ENCODE results near the gene SEMA3D.

SEMA3D gene

DNA sequence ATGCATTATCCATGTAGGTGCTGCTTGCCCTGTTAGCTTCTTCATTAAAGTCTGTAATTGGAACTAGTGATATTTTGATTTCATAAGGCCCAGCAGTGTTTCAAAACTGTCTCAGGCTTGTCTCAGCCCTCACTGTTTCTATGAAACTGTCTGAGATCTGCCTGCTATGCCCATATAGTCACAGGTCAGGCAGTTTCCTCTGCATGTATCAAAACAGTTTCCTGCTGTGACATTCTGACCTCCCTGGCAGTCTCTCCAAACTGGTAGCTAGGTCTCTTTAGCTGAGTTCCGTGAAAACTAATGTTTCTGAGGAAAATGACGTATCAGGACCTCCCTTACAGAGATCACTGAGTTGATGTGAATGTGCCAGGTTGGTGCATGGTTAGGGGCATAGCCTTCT is 18.9 kb upstream of the SEMA3D start:
- Histone ChIP-seq H3K9ac (no peak overlapping the region), H3K27me3 (ENCODE audit: control insufficient read depth, insufficient read depth, low read length) (no peaks in the 10 kb centered on the region), H3K79me2 (no peaks in the 10 kb centered on the region), H3K9me3 (ENCODE audit: control insufficient read depth, low read length) (no peaks in the 10 kb centered on the region), H2AFZ (no peak overlapping the region), H3K4me3 (ENCODE audit: low read depth, low read length) (no peak overlapping the region), H3K4me1 (no peaks in the 10 kb centered on the region), H3K36me3 (ENCODE audit: control insufficient read depth, insufficient read depth, low read length) (no peaks in the 10 kb centered on the region), H3K27ac (no peak overlapping the region), H3K4me2 (ENCODE audit: low read length) (no peak overlapping the region)
- TF ChIP-seq, protein P1, sequence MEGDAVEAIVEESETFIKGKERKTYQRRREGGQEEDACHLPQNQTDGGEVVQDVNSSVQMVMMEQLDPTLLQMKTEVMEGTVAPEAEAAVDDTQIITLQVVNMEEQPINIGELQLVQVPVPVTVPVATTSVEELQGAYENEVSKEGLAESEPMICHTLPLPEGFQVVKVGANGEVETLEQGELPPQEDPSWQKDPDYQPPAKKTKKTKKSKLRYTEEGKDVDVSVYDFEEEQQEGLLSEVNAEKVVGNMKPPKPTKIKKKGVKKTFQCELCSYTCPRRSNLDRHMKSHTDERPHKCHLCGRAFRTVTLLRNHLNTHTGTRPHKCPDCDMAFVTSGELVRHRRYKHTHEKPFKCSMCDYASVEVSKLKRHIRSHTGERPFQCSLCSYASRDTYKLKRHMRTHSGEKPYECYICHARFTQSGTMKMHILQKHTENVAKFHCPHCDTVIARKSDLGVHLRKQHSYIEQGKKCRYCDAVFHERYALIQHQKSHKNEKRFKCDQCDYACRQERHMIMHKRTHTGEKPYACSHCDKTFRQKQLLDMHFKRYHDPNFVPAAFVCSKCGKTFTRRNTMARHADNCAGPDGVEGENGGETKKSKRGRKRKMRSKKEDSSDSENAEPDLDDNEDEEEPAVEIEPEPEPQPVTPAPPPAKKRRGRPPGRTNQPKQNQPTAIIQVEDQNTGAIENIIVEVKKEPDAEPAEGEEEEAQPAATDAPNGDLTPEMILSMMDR (IDR thresholded peaks at IDR 0.05) = no peak

DNA sequence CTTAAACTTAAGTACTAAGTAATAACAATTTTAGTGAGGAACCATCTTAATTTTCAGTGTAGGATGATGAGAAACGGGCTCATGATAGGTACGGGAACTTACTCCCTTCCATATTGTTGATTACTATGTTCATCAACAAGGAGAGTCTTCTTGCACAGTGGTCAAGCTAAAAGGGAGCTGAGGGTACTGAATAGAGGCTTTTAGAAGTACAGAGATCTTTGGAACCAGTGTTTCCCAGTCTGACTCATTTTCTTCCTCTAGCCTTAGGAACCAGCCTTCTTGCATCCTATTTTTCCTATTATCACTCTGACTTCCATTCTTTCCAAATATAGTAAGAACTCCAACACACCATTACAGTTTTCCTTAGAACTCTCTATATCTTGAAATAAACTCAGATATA is 17.6 kb upstream of the SEMA3D start:
- Histone ChIP-seq H3K4me3 (ENCODE audit: low read depth, low read length) (no peak overlapping the region), H3K36me3 (ENCODE audit: control insufficient read depth, insufficient read depth, low read length) (no peaks in the 10 kb centered on the region), H3K27ac (no peak overlapping the region), H3K27me3 (ENCODE audit: control insufficient read depth, insufficient read depth, low read length) (no peaks in the 10 kb centered on the region), H3K4me2 (ENCODE audit: low read length) (no peak overlapping the region), H3K79me2 (no peaks in the 10 kb centered on the region), H3K9ac (no peak overlapping the region), H3K4me1 (no peaks in the 10 kb centered on the region), H3K9me3 (ENCODE audit: control insufficient read depth, low read length) (no peaks in the 10 kb centered on the region), H2AFZ (no peak overlapping the region)
- TF ChIP-seq, protein P1 (IDR thresholded peaks at IDR 0.05) = no peak

DNA sequence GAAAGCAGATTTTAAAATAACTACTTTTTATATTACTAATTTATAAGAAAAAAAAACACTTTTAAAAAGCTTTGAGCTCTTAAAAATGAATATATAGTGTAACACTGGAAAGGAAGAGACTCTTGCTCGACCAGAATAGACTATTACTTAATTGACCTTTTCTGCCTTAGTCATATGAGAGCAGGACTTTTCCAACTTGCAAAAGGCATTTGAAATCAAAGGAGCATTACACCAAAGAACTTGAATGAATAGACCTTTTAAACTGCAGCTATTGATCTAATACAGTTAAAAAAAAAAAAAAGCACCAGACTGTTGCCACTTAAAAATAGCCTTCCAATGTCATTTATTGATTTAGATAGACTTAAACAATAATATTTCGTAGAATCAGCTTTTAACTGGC is 17.2 kb upstream of the SEMA3D start:
- TF ChIP-seq, protein P1 (IDR thresholded peaks at IDR 0.05) = no peak
- Histone ChIP-seq H3K4me3 (ENCODE audit: low read depth, low read length) (no peak overlapping the region), H3K9ac (no peak overlapping the region), H3K36me3 (ENCODE audit: control insufficient read depth, insufficient read depth, low read length) (no peaks in the 10 kb centered on the region), H3K9me3 (ENCODE audit: control insufficient read depth, low read length) (no peaks in the 10 kb centered on the region), H3K4me2 (ENCODE audit: low read length) (no peak overlapping the region), H3K27me3 (ENCODE audit: control insufficient read depth, insufficient read depth, low read length) (no peaks in the 10 kb centered on the region), H2AFZ (no peak overlapping the region), H3K4me1 (no peaks in the 10 kb centered on the region), H3K79me2 (no peaks in the 10 kb centered on the region), H3K27ac (no peak overlapping the region)

DNA sequence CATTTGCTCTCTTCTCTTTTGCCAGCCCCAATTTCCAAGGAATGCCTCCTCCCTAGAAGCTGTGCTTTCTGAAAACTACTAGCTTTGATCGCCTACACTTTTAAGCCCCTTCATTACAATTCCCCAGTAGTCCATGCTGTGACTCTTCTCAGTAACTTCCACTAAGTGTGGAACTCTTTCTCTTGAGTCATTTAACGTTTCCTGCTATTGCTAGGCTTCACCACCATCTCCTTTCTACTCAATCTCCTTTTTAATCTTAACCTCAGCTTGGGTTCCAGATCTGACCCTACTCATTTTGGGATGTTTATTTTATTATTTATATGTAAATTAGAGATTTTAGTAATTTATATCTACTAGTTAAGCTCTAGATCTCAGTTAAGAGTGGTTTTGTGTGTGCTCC is 14.4 kb upstream of the SEMA3D start:
- no peak overlapping the region for H3K4me3 ChIP-seq (ENCODE audit: low read depth, low read length)
- TF ChIP-seq, protein P1 (IDR thresholded peaks at IDR 0.05) = no peak
- H3K4me2 ChIP-seq (ENCODE audit: low read length) = no peak overlapping the region
- H3K36me3 ChIP-seq (ENCODE audit: control insufficient read depth, insufficient read depth, low read length) = no peaks in the 10 kb centered on the region
- H3K27me3 ChIP-seq (ENCODE audit: control insufficient read depth, insufficient read depth, low read length) = no peaks in the 10 kb centered on the region
- no peak overlapping the region for H3K9ac ChIP-seq
- no peak overlapping the region for H3K27ac ChIP-seq
- H3K9me3 ChIP-seq (ENCODE audit: control insufficient read depth, low read length) = no peaks in the 10 kb centered on the region
- H2AFZ ChIP-seq = no peak overlapping the region
- no peaks in the 10 kb centered on the region for H3K79me2 ChIP-seq
- no peaks in the 10 kb centered on the region for H3K4me1 ChIP-seq

DNA sequence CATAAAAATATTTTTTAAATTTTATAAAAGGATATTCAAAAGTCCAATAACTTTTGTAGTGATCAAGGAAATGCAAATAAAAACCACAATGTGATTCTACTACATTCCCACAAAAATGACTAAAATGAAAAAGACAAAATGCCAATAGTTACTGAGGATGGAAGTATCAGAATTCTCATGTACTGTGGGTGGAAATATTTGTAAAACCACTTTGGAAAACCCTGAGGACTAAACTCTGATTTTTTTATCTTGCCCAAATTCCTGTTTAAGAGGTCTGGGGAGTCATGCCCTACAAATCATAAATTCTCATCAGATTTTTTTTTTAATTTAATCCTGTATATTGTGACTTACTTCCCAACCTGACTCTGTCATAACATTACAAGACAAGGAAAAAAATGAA is 9.8 kb upstream of the SEMA3D start:
- no peaks in the 10 kb centered on the region for H3K27me3 ChIP-seq (ENCODE audit: control insufficient read depth, insufficient read depth, low read length)
- H3K4me3 ChIP-seq (ENCODE audit: low read depth, low read length) = no peak overlapping the region
- H3K4me2 ChIP-seq (ENCODE audit: low read length) = no peak overlapping the region
- H3K9me3 ChIP-seq (ENCODE audit: control insufficient read depth, low read length) = no peaks in the 10 kb centered on the region
- no peak overlapping the region for H2AFZ ChIP-seq
- H3K27ac ChIP-seq = no peak overlapping the region
- no peaks in the 10 kb centered on the region for H3K36me3 ChIP-seq (ENCODE audit: control insufficient read depth, insufficient read depth, low read length)
- H3K9ac ChIP-seq = no peak overlapping the region
- TF ChIP-seq, protein P1 (IDR thresholded peaks at IDR 0.05) = no peak
- H3K79me2 ChIP-seq = no peaks in the 10 kb centered on the region
- no peaks in the 10 kb centered on the region for H3K4me1 ChIP-seq
